Thyroid gland (tissue), 4 donors: ENCODE measurements around the gene MEFV.

Source experiments
- CTCF ChIP-seq, 6 experiments: fragments of 200-600 bp in 3 of 6; fragments of 450-650 bp in 3 of 6; sonication (generic) in 3 of 6; IDR thresholded peaks; one replicate each; pipeline ENCODE4 v1.5.1; 2016 to 2019; ENCODE audit warnings: antibody characterized with exemption in 6 of 6, mild to moderate bottlenecking in 2 of 6, inconsistent platforms in 1 of 6, moderate library complexity in 1 of 6
- POLR2A ChIP-seq, 2 donors: fragments of 450-650 bp; IDR thresholded peaks; one replicate each; pipeline ENCODE4 v1.6.1; 2017; ENCODE audit warnings: antibody characterized with exemption in 2 of 2, mild to moderate bottlenecking in 2 of 2, moderate library complexity in 1 of 2

DNA sequence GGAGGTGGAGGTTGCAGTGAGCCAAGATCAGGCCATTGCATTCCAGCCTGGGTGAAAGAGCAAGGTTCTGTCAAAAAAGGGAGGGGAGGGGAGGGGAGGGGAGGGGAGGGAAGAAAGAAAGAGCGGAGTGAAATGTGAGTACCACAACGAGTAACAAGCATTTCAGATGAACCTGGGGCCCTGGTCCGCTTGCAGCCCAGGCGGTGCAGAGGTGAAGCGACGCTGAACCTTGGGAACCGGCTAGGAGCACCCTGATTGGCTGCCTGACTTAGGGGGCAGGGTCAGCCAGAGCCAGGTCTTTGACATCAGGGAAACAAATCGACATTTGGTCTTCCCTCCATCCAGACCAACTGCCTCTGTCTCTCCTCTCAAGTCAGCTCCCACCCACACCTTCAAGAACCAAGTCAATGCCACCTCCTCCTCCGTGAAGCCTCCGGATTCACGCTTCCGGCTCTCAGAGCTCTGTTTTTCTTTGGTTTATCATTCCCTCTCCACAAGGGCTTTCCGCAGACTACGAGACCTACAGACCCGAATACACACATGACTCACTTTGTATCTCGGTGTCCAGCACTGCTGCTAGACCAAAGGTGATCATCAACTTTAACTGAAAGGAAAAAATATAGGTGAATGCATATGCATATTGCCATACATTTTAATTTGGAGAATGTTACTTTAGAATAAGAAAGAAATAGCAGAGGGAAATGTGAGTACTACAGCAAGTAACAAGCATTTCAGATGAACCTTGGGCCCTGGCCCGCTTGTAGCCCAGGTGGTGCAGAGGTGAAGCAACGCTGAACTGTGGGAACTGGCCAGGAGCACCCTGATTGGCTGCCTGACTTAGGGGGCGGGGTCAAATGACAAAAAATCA, 49.1 kb downstream of the MEFV start:
- no peak for TF ChIP-seq CTCF (IDR thresholded peaks at IDR 0.05)
- no peak for TF ChIP-seq POLR2A (IDR thresholded peaks at IDR 0.05)
